Mesenchymal stem cell (in vitro differentiated cells and primary cell): ENCODE measurements around the gene DMRT2. TPM values are rescaled to one million over a fixed set of nuclear protein-coding genes. Genes with fewer than 3 reads are reported as not detected.

Experiments used
- DNase-seq: peaks from one replicate; pipeline ENCODE4 v3.0.0-alpha.2; 2013
- H2AFZ ChIP-seq: one replicate; pipeline ENCODE4 v1.6.1; 2013; ENCODE audit warnings: low read depth, mild to moderate bottlenecking, control low read depth, inconsistent platforms, low read length, moderate library complexity
- H2AK5ac ChIP-seq: 2 replicates; pipeline ENCODE4 v1.6.1; 2013; ENCODE audit warnings: low read length, moderate library complexity, mild to moderate bottlenecking, inconsistent platforms; ENCODE audit not compliant: severe bottlenecking
- H2BK120ac ChIP-seq: one replicate; pipeline ENCODE4 v1.6.1; 2013; ENCODE audit warnings: low read depth, mild to moderate bottlenecking, inconsistent platforms, low read length, moderate library complexity
- H2BK12ac ChIP-seq, 2 experiments: one replicate each; pipeline ENCODE4 v1.6.1; 2013; ENCODE audit warnings: inconsistent platforms in 2 of 2, low read length in 2 of 2, mild to moderate bottlenecking in 2 of 2, moderate library complexity in 2 of 2, control low read depth in 1 of 2
- H2BK15ac ChIP-seq: one replicate; pipeline ENCODE4 v1.6.1; 2013; ENCODE audit warnings: mild to moderate bottlenecking, low read depth, inconsistent platforms; ENCODE audit not compliant: poor library complexity, severe bottlenecking
- H2BK5ac ChIP-seq: 2 replicates; pipeline ENCODE4 v1.6.1; 2013; ENCODE audit warnings: low read depth, mild to moderate bottlenecking, low read length, control low read depth, inconsistent platforms; ENCODE audit not compliant: poor library complexity, severe bottlenecking
- H3K14ac ChIP-seq, 2 experiments: one replicate each; pipeline ENCODE4 v1.6.1; 2013; ENCODE audit warnings: inconsistent platforms in 2 of 2, low read length in 2 of 2, control low read depth in 1 of 2, mild to moderate bottlenecking in 1 of 2, moderate library complexity in 1 of 2
- H3K18ac ChIP-seq, 2 experiments: one replicate each; pipeline ENCODE4 v1.6.1; 2013; ENCODE audit warnings: inconsistent platforms in 2 of 2, low read length in 2 of 2, control low read depth in 1 of 2, low read depth in 1 of 2, mild to moderate bottlenecking in 1 of 2
- H3K23ac ChIP-seq, 2 experiments: one replicate each; pipeline ENCODE4 v1.6.1; 2013; ENCODE audit warnings: inconsistent platforms in 2 of 2, low read length in 2 of 2, mild to moderate bottlenecking in 2 of 2, moderate library complexity in 2 of 2, control low read depth in 1 of 2
- H3K27ac ChIP-seq: 2 replicates; pipeline ENCODE4 v1.5.1; 2013; ENCODE audit warnings: mild to moderate bottlenecking, moderate library complexity, low read length, control low read depth, inconsistent platforms; ENCODE audit not compliant: poor library complexity, severe bottlenecking
- H3K27me3 ChIP-seq, 2 experiments: 2 replicates each; pipeline versions ENCODE4 v1.6.1 to v1.7.0; 2013; ENCODE audit warnings: low read length in 2 of 2, mild to moderate bottlenecking in 2 of 2, moderate library complexity in 2 of 2, control low read depth in 1 of 2, inconsistent platforms in 1 of 2; ENCODE audit not compliant: control insufficient read depth in 1 of 2, insufficient read depth in 1 of 2
- H3K36me3 ChIP-seq, 2 experiments: 2 replicates each; pipeline versions ENCODE4 v1.6.1 to v1.7.0; 2013; ENCODE audit warnings: low read length in 2 of 2, control low read depth in 1 of 2, inconsistent platforms in 1 of 2, low read depth in 1 of 2, mild to moderate bottlenecking in 1 of 2; ENCODE audit not compliant: insufficient read depth in 2 of 2, control insufficient read depth in 1 of 2
- H3K4ac ChIP-seq, 2 experiments: one replicate each; pipeline ENCODE4 v1.6.1; 2013; ENCODE audit warnings: inconsistent platforms in 2 of 2, low read length in 2 of 2, mild to moderate bottlenecking in 2 of 2, moderate library complexity in 2 of 2, control low read depth in 1 of 2, low read depth in 1 of 2
- H3K4me1 ChIP-seq: 2 replicates; pipeline ENCODE4 v1.6.1; 2013; ENCODE audit warnings: low read depth, low read length, control low read depth; ENCODE audit not compliant: control insufficient read depth, insufficient read depth
- H3K4me2 ChIP-seq: 2 replicates; pipeline ENCODE4 v1.6.1; 2013; ENCODE audit warnings: low read length, mild to moderate bottlenecking, inconsistent platforms; ENCODE audit not compliant: poor library complexity, severe bottlenecking
- H3K4me3 ChIP-seq, 2 experiments: 2 replicates each; pipeline versions ENCODE4 v1.5.1 to v1.7.0; 2013; ENCODE audit warnings: low read length in 2 of 2, mild to moderate bottlenecking in 2 of 2, control low read depth in 1 of 2, low read depth in 1 of 2; ENCODE audit not compliant: insufficient read depth in 1 of 2
- H3K79me1 ChIP-seq: replicated peaks from 2 replicates; pipeline ENCODE4 v1.6.1; 2013; ENCODE audit warnings: mild to moderate bottlenecking, control low read depth, low read length, inconsistent platforms; ENCODE audit not compliant: poor library complexity, severe bottlenecking
- H3K9ac ChIP-seq: 2 replicates; pipeline ENCODE4 v1.7.0; 2013; ENCODE audit warnings: mild to moderate bottlenecking, low read length, moderate library complexity
- H3K9me3 ChIP-seq: 2 replicates; pipeline ENCODE4 v1.7.0; 2013; ENCODE audit warnings: mild to moderate bottlenecking, low read length; ENCODE audit not compliant: control insufficient read depth
- H4K8ac ChIP-seq: one replicate; pipeline ENCODE4 v1.6.1; 2013; ENCODE audit warnings: inconsistent platforms, mild to moderate bottlenecking, low read length, moderate library complexity
- H4K91ac ChIP-seq: one replicate; pipeline ENCODE4 v1.6.1; 2013; ENCODE audit warnings: mild to moderate bottlenecking, low read length, inconsistent platforms
- WGBS: methylation state at CpG from one replicate; pipeline ENCODE4 v1.1.7; 2013; ENCODE audit warnings: mixed read lengths; 5-methylcytosine and 5-hydroxymethylcytosine counted together
- polyA plus RNA-seq, 2 experiments: library from polyadenylated mRNA; stranded (reverse); fragments of 200-250 nt; gene quantifications; one replicate each; pipeline ENCODE4 v1.2.3, GENCODE V29; 2013

The DMRT2 gene
- not detected for polyA plus RNA-seq (2013, experiment 1 of 2)
- not detected for polyA plus RNA-seq (2013, experiment 2 of 2)

- Histone ChIP-seq H3K4me3 (peak within 1 kb of the TSS; percentile 24 to 79), H3K79me1 (no peaks in the 10 kb centered on the region), H2BK120ac (no peak within 1 kb of the TSS), H2BK5ac (no peak within 1 kb of the TSS), H3K18ac (no peak within 1 kb of the TSS), H3K27me3 (no peaks in the 10 kb centered on the region), H4K8ac (no peak within 1 kb of the TSS), H3K23ac (no peak within 1 kb of the TSS), H3K9ac (peak within 1 kb of the TSS; percentile 73), H3K4ac (no peak within 1 kb of the TSS), H4K91ac (no peak within 1 kb of the TSS), H2BK15ac (no peak within 1 kb of the TSS), H3K4me2 (no peak within 1 kb of the TSS), H3K27ac (no peak within 1 kb of the TSS), H3K14ac (no peak within 1 kb of the TSS), H3K4me1 (peaks cover 7% of the 10 kb centered on the region), H2BK12ac (no peak within 1 kb of the TSS), H2AFZ (no peak within 1 kb of the TSS), H3K36me3 (no peaks in the 10 kb centered on the region), H2AK5ac (no peak within 1 kb of the TSS), H3K9me3 (no peaks in the 10 kb centered on the region)
- DNase-seq, result no peak
- 52% methylated on average over 48 of the region's 48 CpGs for WGBS
Measured at GRCh38 chr9:1050125-1050895, at the start of gene DMRT2. TSS of gene DMRT2 (plus strand) at chr9:1050357. CDS start at chr9:1051614, 1,257 bp downstream.

GRCh38 chr9:1001838-1002237 is 48.3 kb upstream of the DMRT2 start:
- H3K36me3 ChIP-seq, result no peaks in the 10 kb centered on the region
- H4K8ac ChIP-seq, result no peak overlapping the region
- whole genome bisulfite sequencing, result 82% methylated on average over 4 of the region's 4 CpGs
- H2BK5ac ChIP-seq, result no peak overlapping the region
- no peak overlapping the region for H2BK120ac ChIP-seq
- H3K9ac ChIP-seq, result no peak overlapping the region
- DNase-seq, result no peak
- H3K27ac ChIP-seq, result no peak overlapping the region
- no peak overlapping the region for H3K23ac ChIP-seq
- H3K4ac ChIP-seq, result no peak overlapping the region
- H2AFZ ChIP-seq, result no peak overlapping the region
- H3K4me2 ChIP-seq, result no peak overlapping the region
- no peaks in the 10 kb centered on the region for H3K79me1 ChIP-seq
- H3K9me3 ChIP-seq, result no peaks in the 10 kb centered on the region
- no peaks in the 10 kb centered on the region for H3K27me3 ChIP-seq
- no peak overlapping the region for H3K18ac ChIP-seq
- H2BK12ac ChIP-seq, result no peak overlapping the region
- H2BK15ac ChIP-seq, result no peak overlapping the region
- H3K14ac ChIP-seq, result no peak overlapping the region
- no peak overlapping the region for H3K4me3 ChIP-seq
- H3K4me1 ChIP-seq, result no peaks in the 10 kb centered on the region
- H2AK5ac ChIP-seq, result no peak overlapping the region
- H4K91ac ChIP-seq, result no peak overlapping the region

GRCh38 chr9:1002678-1003077 is 47.5 kb upstream of the DMRT2 start:
- no peak overlapping the region for H3K27ac ChIP-seq
- H2BK120ac ChIP-seq, result no peak overlapping the region
- no peak overlapping the region for H3K4ac ChIP-seq
- no peak overlapping the region for H3K4me2 ChIP-seq
- H3K18ac ChIP-seq, result no peak overlapping the region
- no peaks in the 10 kb centered on the region for H3K4me1 ChIP-seq
- H2AFZ ChIP-seq, result no peak overlapping the region
- H4K8ac ChIP-seq, result no peak overlapping the region
- H3K9me3 ChIP-seq, result no peaks in the 10 kb centered on the region
- H4K91ac ChIP-seq, result no peak overlapping the region
- no CpG with 5 or more reads among the region's 2 CpGs for WGBS
- H2AK5ac ChIP-seq, result no peak overlapping the region
- DNase-seq, result no peak
- no peaks in the 10 kb centered on the region for H3K27me3 ChIP-seq
- no peaks in the 10 kb centered on the region for H3K36me3 ChIP-seq
- no peak overlapping the region for H3K4me3 ChIP-seq
- H2BK12ac ChIP-seq, result no peak overlapping the region
- no peak overlapping the region for H3K23ac ChIP-seq
- no peak overlapping the region for H3K14ac ChIP-seq
- no peak overlapping the region for H2BK5ac ChIP-seq
- H3K79me1 ChIP-seq, result no peaks in the 10 kb centered on the region
- H2BK15ac ChIP-seq, result no peak overlapping the region
- H3K9ac ChIP-seq, result no peak overlapping the region

- Histone ChIP-seq H3K9me3 (no peaks in the 10 kb centered on the region), H2BK12ac (no peak overlapping the region), H3K18ac (no peak overlapping the region), H3K4ac (no peak overlapping the region), H2BK120ac (no peak overlapping the region), H3K27ac (no peak overlapping the region), H3K4me1 (no peaks in the 10 kb centered on the region), H3K23ac (no peak overlapping the region), H3K79me1 (no peaks in the 10 kb centered on the region), H4K91ac (no peak overlapping the region), H3K14ac (no peak overlapping the region), H4K8ac (no peak overlapping the region), H2AK5ac (no peak overlapping the region), H2BK5ac (no peak overlapping the region), H3K4me2 (no peak overlapping the region), H3K36me3 (no peaks in the 10 kb centered on the region), H3K9ac (no peak overlapping the region), H2BK15ac (no peak overlapping the region), H2AFZ (no peak overlapping the region), H3K4me3 (no peak overlapping the region), H3K27me3 (peaks cover 0 to 5% of the 10 kb centered on the region in 2 experiments)
- WGBS, result 46% methylated on average over 6 of the region's 10 CpGs
- peak; percentile 16 for DNase-seq
Measured at GRCh38 chr9:1005043-1005667, 45.0 kb upstream of the DMRT2 start.
